Activated CD8-positive, alpha-beta memory T cell treated with anti-CD3 and anti-CD28 coated beads, Interleukin-2, amount 10 ng/mL, durations not matched to agents 7 days and 5 days (primary cell): Measurements from ENCODE around the gene TP53I11. TPM values are rescaled to one million over a fixed set of nuclear protein-coding genes. Genes with fewer than 3 reads are reported as not detected.

Experiments
- ATAC-seq: fragments of 150-1000 bp; cut with Tn5 transposase; one replicate; pipeline ENCODE4 v1.10.0; 2021; ENCODE audit warnings: moderate library complexity
- CTCF ChIA-PET: fragments of 350-600 bp; sonication (Branson Sonifier 250); formaldehyde crosslinking; loops from one replicate; lab custom pipeline; 2021; ENCODE audit warnings: antibody characterized with exemption; lab: Charles Lee
- DNase-seq: peaks from one replicate; pipeline ENCODE4 v3.0.0-alpha.2; 2020
- H3K27ac Mint-ChIP-seq: one replicate; pipeline ENCODE4 v1.8.0; 2021; ENCODE audit warnings: mild to moderate bottlenecking, mixed read lengths
- H3K27me3 Mint-ChIP-seq: one replicate; pipeline ENCODE4 v1.8.0; 2021; ENCODE audit warnings: mixed read lengths
- H3K36me3 Mint-ChIP-seq: one replicate; pipeline ENCODE4 v1.8.0; 2021; ENCODE audit warnings: mild to moderate bottlenecking, mixed read lengths
- H3K4me1 Mint-ChIP-seq: one replicate; pipeline ENCODE4 v1.8.0; 2021; ENCODE audit warnings: mixed read lengths
- H3K4me3 Mint-ChIP-seq: one replicate; pipeline ENCODE4 v1.8.0; 2021; ENCODE audit warnings: mild to moderate bottlenecking, moderate library complexity, mixed read lengths
- H3K9me3 Mint-ChIP-seq: one replicate; pipeline ENCODE4 v1.8.0; 2022; ENCODE audit warnings: low read depth, mixed read lengths
- total RNA-seq, 2 experiments: library from RNA; stranded (reverse); gene quantifications; one replicate each; pipeline ENCODE4 v1.2.3, GENCODE V29; 2021

Gene TP53I11
- total RNA-seq, 2 experiments from 2014 or later, result 2.2 to 3.7 TPM

DNA sequence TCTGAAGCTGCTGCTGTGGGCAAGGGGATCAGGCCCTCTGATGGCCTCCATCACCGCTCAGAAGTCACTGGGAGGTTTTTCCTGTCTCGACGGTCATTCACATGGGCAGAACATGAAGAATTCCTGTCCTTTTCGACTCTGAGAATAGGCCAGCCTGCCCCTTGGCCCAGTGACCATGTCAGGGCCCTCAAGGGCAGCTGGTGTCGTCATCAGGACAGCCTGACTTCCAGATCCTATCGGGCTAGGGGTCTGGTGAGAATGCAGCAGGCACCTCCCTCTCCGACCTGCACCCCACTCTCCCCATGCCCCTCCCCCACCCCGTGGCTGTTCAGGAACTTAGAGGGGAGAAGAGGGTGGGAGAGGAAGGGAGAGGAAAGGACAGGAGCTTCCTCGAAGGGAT, 3.6 kb downstream of the TP53I11 start:
- Mint-ChIP-seq H3K36me3 (no peaks in the 10 kb centered on the region), H3K4me1 (peaks cover 7% of the 10 kb centered on the region), H3K27ac (no peak overlapping the region), H3K9me3 (no peaks in the 10 kb centered on the region), H3K27me3 (peaks cover 24% of the 10 kb centered on the region), H3K4me3 (no peak overlapping the region)
- no peak for DNase-seq
- ATAC-seq, result no peak
- CTCF ChIA-PET, result interaction anchor here (1.7 to 16.1 kb wide), 3 partner anchors 11 to 156 kb away, joined by 4 to 622 read pairs (median 23); no protein-coding TSS in a partner anchor

DNA sequence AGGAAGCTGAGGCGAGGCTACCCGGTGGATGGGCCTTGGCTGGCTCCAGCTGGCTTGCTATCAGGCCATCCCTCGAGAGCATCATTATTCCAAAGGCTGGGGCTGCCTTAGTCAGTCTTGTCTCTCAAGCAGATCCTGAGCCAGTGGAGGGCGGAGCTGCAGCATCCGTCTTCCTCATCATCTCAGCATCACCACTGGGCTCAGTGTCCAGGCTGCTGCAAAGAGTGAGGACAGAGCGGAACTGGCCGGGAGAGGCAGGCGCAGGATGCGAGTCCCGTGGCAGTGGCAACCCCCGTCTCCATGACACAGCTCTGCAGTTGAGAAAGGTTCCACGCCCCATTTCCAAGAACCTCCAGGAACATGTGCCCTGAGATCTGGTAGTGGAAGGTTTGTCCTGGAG, 4.4 kb downstream of the TP53I11 start:
- H3K27me3 Mint-ChIP-seq, result peaks cover 21% of the 10 kb centered on the region
- no peak for DNase-seq
- CTCF ChIA-PET, result interaction anchor here (0.7 to 16.1 kb wide), 4 partner anchors 9 to 156 kb away, joined by 3 to 622 read pairs (median 14); no protein-coding TSS in a partner anchor
- H3K9me3 Mint-ChIP-seq, result no peaks in the 10 kb centered on the region
- H3K27ac Mint-ChIP-seq, result no peak overlapping the region
- peaks cover 5% of the 10 kb centered on the region for H3K4me1 Mint-ChIP-seq
- no peak for ATAC-seq
- H3K4me3 Mint-ChIP-seq, result no peak overlapping the region
- no peaks in the 10 kb centered on the region for H3K36me3 Mint-ChIP-seq

DNA sequence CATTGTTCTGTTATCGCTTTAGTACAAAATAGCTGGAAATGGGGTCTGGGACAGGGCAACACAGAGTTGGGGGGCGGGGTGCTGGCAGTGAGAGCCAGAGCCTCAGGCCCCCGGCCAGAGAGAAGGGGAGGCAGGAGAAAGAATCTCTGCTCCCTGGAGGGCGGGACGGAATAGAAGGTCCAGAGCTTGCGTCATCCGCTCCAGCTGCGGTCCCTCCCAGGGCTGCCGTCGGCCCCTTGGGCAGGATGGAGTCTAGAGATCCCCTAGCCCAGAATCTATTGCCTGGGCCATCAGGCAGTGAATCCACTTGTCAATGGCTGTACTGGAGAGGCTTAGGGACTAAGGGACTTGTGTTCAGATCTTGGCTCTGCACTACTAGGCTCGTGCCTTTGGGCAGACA, 5.0 kb downstream of the TP53I11 start:
- DNase-seq, result no peak
- Mint-ChIP-seq H3K4me1 (peaks cover 3% of the 10 kb centered on the region), H3K9me3 (no peaks in the 10 kb centered on the region), H3K27me3 (peaks cover 18% of the 10 kb centered on the region), H3K4me3 (no peak overlapping the region), H3K27ac (no peak overlapping the region), H3K36me3 (no peaks in the 10 kb centered on the region)
- ATAC-seq, result no peak
- CTCF ChIA-PET, result interaction anchor here (0.9 to 16.1 kb wide), 3 partner anchors 8 to 157 kb away, joined by 3 to 622 read pairs (median 23); no protein-coding TSS in a partner anchor

- H3K9me3 Mint-ChIP-seq, result no peaks in the 10 kb centered on the region
- no peaks in the 10 kb centered on the region for H3K36me3 Mint-ChIP-seq
- H3K27ac Mint-ChIP-seq, result no peak overlapping the region
- H3K27me3 Mint-ChIP-seq, result peaks cover 18% of the 10 kb centered on the region
- H3K4me3 Mint-ChIP-seq, result no peak overlapping the region
- ATAC-seq, result no peak
- CTCF ChIA-PET, result interaction anchor here (1.5 to 16.1 kb wide), 3 partner anchors 8 to 158 kb away, joined by 6 to 622 read pairs (median 23); no protein-coding TSS in a partner anchor
- H3K4me1 Mint-ChIP-seq, result peaks cover 3% of the 10 kb centered on the region
- DNase-seq, result no peak
Observed at GRCh38 chr11:44944853-44945235, 5.8 kb downstream of the TP53I11 start.

GRCh38 chr11:44944181-44944852, 6.4 kb downstream of the TP53I11 start:
- Mint-ChIP-seq H3K4me3 (no peak overlapping the region), H3K27ac (no peak overlapping the region), H3K4me1 (peaks cover 3% of the 10 kb centered on the region), H3K36me3 (no peaks in the 10 kb centered on the region), H3K27me3 (peaks cover 17% of the 10 kb centered on the region), H3K9me3 (no peaks in the 10 kb centered on the region)
- ATAC-seq, result no peak
- no peak for DNase-seq
- CTCF ChIA-PET, result interaction anchor here (1.5 to 16.1 kb wide), 3 partner anchors 8 to 158 kb away, joined by 6 to 622 read pairs (median 23); no protein-coding TSS in a partner anchor

DNA sequence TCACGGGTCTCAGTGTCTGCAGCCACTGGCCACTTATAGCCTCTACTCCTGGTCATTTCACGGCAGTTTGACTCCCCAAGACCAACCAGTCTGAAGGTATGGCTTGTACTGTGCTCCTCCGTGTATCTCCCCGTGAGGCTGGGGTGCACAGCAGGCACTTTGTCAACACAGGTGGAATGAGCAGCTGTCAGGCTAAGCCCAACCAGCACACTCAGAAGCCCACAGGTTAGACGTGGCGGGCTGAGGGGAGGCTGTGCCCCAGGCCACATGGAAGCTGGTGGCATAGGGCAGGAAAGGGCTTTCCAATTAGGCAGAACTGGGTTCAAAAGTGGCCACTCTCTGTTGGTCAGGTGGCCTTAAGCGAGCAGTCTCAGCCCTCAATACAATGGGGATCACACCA, 7.0 kb downstream of the TP53I11 start:
- no peak overlapping the region for H3K4me3 Mint-ChIP-seq
- no peaks in the 10 kb centered on the region for H3K36me3 Mint-ChIP-seq
- peaks cover 11% of the 10 kb centered on the region for H3K27me3 Mint-ChIP-seq
- DNase-seq, result no peak
- no peaks in the 10 kb centered on the region for H3K9me3 Mint-ChIP-seq
- CTCF ChIA-PET, result interaction anchor here (16.1 kb wide), 1 partner anchor 159 kb away, joined by 622 read pairs; no protein-coding TSS in a partner anchor
- no peak overlapping the region for H3K27ac Mint-ChIP-seq
- no peak for ATAC-seq
- H3K4me1 Mint-ChIP-seq, result no peaks in the 10 kb centered on the region

GRCh38 chr11:44943118-44943517, 7.6 kb downstream of the TP53I11 start:
- Mint-ChIP-seq H3K9me3 (no peaks in the 10 kb centered on the region), H3K4me3 (no peak overlapping the region), H3K27me3 (peaks cover 5% of the 10 kb centered on the region), H3K27ac (no peak overlapping the region), H3K36me3 (no peaks in the 10 kb centered on the region), H3K4me1 (no peaks in the 10 kb centered on the region)
- ATAC-seq, result peak; percentile 52
- CTCF ChIA-PET, result interaction anchor here (16.1 kb wide), 1 partner anchor 160 kb away, joined by 622 read pairs; no protein-coding TSS in a partner anchor
- no peak for DNase-seq

- Mint-ChIP-seq H3K9me3 (no peaks in the 10 kb centered on the region), H3K4me3 (no peak overlapping the region), H3K27ac (peak overlapping the region; percentile 28), H3K27me3 (no peaks in the 10 kb centered on the region), H3K4me1 (no peaks in the 10 kb centered on the region), H3K36me3 (no peaks in the 10 kb centered on the region)
- DNase-seq (no peak), ATAC-seq (no peak)
- CTCF ChIA-PET, result interaction anchor here (1.2 to 16.1 kb wide), 2 partner anchors 138 to 160 kb away, joined by 4 to 622 read pairs; no protein-coding TSS in a partner anchor
Observed at GRCh38 chr11:44942029-44942955, 8.4 kb downstream of the TP53I11 start.

- ATAC-seq (no peak), DNase-seq (no peak)
- no peak overlapping the region for H3K27ac Mint-ChIP-seq
- CTCF ChIA-PET, result interaction anchor here (1.2 to 16.1 kb wide), 4 partner anchors 14 to 161 kb away, joined by 3 to 622 read pairs (median 8); no protein-coding TSS in a partner anchor
- no peaks in the 10 kb centered on the region for H3K36me3 Mint-ChIP-seq
- no peak overlapping the region for H3K4me3 Mint-ChIP-seq
- no peaks in the 10 kb centered on the region for H3K9me3 Mint-ChIP-seq
- no peaks in the 10 kb centered on the region for H3K4me1 Mint-ChIP-seq
- no peaks in the 10 kb centered on the region for H3K27me3 Mint-ChIP-seq
Observed at GRCh38 chr11:44941259-44942021, 9.2 kb downstream of the TP53I11 start.

- Mint-ChIP-seq H3K27ac (no peak overlapping the region), H3K27me3 (no peaks in the 10 kb centered on the region), H3K36me3 (no peaks in the 10 kb centered on the region), H3K9me3 (no peaks in the 10 kb centered on the region), H3K4me3 (no peak overlapping the region), H3K4me1 (no peaks in the 10 kb centered on the region)
- CTCF ChIA-PET, result interaction anchor here (0.7 to 16.1 kb wide), 7 partner anchors 8 to 162 kb away, joined by 3 to 622 read pairs (median 4); no protein-coding TSS in a partner anchor
- no peak for ATAC-seq
- no peak for DNase-seq
Observed at GRCh38 chr11:44940835-44941234, 9.8 kb downstream of the TP53I11 start.

GRCh38 chr11:44940404-44940803, 10.3 kb downstream of the TP53I11 start:
- no peaks in the 10 kb centered on the region for H3K9me3 Mint-ChIP-seq
- DNase-seq (no peak), ATAC-seq (no peak)
- H3K4me3 Mint-ChIP-seq, result no peak overlapping the region
- H3K27me3 Mint-ChIP-seq, result no peaks in the 10 kb centered on the region
- CTCF ChIA-PET, result interaction anchor here (0.7 to 16.1 kb wide), 7 partner anchors 8 to 162 kb away, joined by 3 to 622 read pairs (median 4); no protein-coding TSS in a partner anchor
- no peaks in the 10 kb centered on the region for H3K4me1 Mint-ChIP-seq
- H3K27ac Mint-ChIP-seq, result no peak overlapping the region
- no peaks in the 10 kb centered on the region for H3K36me3 Mint-ChIP-seq

GRCh38 chr11:44939673-44940395, 10.8 kb downstream of the TP53I11 start:
- ATAC-seq, result no peak
- Mint-ChIP-seq H3K27me3 (no peaks in the 10 kb centered on the region), H3K27ac (no peak overlapping the region), H3K4me3 (no peak overlapping the region), H3K36me3 (no peaks in the 10 kb centered on the region), H3K4me1 (no peaks in the 10 kb centered on the region), H3K9me3 (no peaks in the 10 kb centered on the region)
- no peak for DNase-seq
- CTCF ChIA-PET, result interaction anchor here (0.9 to 16.1 kb wide), 6 partner anchors 9 to 163 kb away, joined by 3 to 622 read pairs (median 5); no protein-coding TSS in a partner anchor
